Lung microvascular endothelial cell (primary cell): ENCODE results near the gene WDR74. TPM values are rescaled to one million over a fixed set of nuclear protein-coding genes. Genes with fewer than 3 reads are reported as not detected.
"Not testable (repeated sequence)": the region's sequence is repeated elsewhere in the genome, so short reads cannot be mapped to it uniquely, and the experiment has no call there.

Experiments
- DNase-seq, 2 donors: peaks; one replicate each; pipeline versions ENCODE4 v3.0.0 to v3.0.0-alpha.2; 2010; ENCODE audit warnings: low read depth in 2 of 2
- total RNA-seq: library from RNA; depleted of rRNA; stranded (reverse); fragments of >200 nt; gene quantifications from 2 replicates; pipeline ENCODE4 v1.2.1, GENCODE V29; 2014

The WDR74 gene
- total RNA-seq, 1 donor from 2014 or later = 75.4 TPM

GRCh38 chr11:62842171-62842741 is 2.9 kb upstream of the WDR74 start:
- no peak for DNase-seq

DNA sequence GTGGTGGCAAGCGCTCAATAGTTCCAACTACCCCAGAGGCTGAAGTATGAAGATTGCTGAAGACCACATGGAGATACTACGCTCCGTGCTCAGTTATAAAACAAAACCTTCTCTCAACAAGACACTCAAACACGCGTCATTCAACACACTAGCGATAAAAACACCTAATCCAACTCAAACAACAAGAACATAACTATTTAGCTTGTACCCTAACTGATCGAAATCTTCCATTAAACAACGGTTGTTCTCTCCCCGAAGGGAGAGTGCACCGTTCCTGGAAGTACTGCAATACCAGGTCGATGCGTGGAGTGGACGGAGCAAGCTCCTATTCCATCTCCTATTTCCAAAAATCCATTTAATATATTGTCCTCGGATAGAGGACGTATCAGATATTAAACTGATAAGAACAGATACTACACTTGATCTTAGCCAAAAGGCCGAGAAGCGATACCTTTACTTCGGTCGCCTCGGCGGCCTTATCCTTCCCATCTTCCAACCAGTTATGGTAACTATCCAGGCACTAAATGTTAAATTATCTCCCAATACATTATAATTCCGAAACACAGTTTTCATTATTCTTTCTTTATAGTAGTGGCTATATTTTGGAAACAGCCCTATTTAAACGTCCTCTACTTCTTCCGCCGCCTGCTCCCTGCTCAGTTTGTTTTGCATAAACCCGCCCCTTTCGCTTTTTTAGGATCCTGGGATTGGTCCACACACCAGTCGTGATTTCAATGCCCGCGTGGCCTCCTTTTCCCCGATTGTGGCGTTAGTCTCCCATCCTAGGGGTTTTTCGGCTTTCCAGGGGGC is 2.2 kb upstream of the WDR74 start:
- DNase-seq = peak; percentile 98 to 99

- DNase-seq = peak; percentile 67 to 71
Measured at GRCh38 chr11:62840721-62841360, 1.5 kb upstream of the WDR74 start.

- DNase-seq = no peak
Measured at GRCh38 chr11:62835336-62835735, 4.1 kb downstream of the WDR74 start.

- DNase-seq = peak; percentile 8 to 27
Measured at GRCh38 chr11:62832336-62833234, 6.8 kb downstream of the WDR74 start, which contains the start of gene TEX54. TSS of gene TEX54 (minus strand) at chr11:62832841.

- peak; percentile 99 for DNase-seq
Measured at GRCh38 chr11:62831520-62832335, 7.7 kb downstream of the WDR74 start, which contains the start of gene STX5. TSS of gene STX5 (minus strand) at chr11:62832051. CDS start at chr11:62831243, 808 bp downstream.

- DNase-seq = no peak
Measured at GRCh38 chr11:62830904-62831519, 8.4 kb downstream of the WDR74 start.

DNA sequence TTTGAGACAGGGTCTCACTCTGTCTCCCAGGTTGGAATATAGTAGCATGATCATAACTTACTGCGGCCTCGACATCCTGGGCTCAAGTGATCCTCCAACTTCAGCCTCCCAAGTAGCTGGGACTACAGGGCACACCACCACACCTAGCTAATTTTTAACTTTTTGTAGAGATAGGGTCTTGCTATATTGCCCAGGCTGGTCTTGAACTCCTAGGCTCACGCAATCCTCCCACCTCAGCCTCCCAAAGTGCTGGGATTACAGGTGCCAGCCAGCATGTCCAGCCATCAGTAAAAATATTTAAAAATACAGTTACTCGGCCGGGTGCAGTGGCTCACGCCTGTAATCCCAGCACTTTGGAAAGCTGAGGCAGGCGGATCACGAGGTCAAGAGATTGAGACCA is 11.3 kb downstream of the WDR74 start:
- DNase-seq = not testable (repeated sequence)

DNA sequence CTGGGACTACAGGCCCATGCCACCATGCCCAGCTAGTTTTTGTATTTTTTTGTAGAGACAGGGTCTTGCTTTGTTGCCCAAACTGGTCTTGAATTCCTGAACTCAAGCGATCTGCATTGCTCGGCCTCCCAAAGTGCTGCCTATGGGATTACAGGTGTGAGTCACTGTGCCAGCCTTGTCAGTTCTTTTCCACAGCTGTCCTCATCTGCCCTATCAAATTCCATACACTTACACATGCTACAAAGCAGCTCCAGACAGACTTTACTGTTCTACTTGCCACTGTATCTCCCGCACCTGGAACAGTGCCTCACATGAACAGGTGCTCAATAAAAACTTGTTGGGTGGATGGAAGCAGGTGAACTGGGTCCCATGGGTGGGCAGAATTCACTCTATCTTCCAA is 15.7 kb downstream of the WDR74 start:
- no peak for DNase-seq

- DNase-seq = no peak
Measured at GRCh38 chr11:62817129-62817528, 22.3 kb downstream of the WDR74 start.

- DNase-seq = no peak
Measured at GRCh38 chr11:62816557-62816956, 22.8 kb downstream of the WDR74 start.

DNA sequence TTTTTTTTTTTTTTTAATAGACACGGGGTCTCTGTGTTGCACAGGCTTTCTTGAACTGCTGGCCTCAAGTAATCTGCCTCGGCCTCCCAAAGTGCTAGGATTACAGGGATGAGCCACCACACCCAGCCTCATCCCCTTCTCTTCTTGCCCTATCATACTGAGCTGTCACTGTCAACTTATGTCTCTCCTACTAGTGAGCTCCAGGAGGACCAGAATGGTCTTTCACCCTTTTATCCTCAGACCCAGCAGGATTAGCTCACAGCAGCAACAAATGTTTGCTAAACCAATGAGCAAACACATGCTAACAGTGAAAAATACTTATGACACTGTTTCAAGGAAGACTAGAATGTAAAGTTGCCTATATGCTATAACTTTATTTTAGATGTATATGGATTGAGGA is 27.7 kb downstream of the WDR74 start:
- no peak for DNase-seq

DNA sequence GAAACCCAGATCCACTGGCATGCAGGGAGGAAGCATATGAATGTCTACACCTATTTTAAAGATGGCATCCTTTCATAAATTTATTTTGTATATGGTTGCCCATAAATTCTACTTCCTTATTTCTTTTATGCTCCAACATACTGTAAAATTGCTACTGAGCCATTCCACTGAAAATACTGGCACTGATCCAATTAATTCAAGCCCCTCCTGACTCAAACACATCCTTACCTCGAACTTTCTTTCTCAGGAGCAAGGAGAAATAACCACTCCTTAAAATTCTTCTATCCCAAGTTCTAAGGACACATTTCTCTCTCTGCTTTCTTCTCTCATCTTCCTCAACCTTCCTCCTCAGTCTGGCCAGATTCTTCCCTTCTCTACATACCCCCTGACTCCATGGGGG is 28.6 kb downstream of the WDR74 start:
- no peak for DNase-seq

DNA sequence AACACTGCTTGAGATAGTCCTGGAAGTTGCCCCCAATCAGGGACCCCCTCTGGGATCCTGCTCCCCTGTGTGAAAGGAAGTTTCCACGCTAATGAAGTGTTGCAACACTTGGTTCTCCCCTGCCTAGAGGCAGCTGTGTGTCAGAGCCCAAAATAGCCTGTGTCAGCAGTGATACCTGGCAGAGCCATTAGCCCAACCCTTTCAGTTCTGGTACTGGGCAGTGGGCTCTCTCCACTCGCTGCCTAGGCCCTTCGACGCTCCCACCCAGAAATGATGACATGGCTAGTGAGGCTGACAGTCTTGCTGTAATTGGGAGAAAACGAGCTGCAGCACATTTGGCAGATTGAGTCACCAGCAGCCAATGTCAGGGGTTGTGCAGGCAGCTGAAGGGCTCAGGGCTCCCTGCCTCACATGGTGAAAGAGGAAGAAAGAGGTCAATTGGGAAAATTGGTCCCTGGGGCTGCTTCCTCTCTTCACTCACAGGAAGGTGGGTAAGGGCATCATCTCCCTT is 32.7 kb downstream of the WDR74 start:
- peak in 1 of 2 donors; percentile 59 for DNase-seq

DNA sequence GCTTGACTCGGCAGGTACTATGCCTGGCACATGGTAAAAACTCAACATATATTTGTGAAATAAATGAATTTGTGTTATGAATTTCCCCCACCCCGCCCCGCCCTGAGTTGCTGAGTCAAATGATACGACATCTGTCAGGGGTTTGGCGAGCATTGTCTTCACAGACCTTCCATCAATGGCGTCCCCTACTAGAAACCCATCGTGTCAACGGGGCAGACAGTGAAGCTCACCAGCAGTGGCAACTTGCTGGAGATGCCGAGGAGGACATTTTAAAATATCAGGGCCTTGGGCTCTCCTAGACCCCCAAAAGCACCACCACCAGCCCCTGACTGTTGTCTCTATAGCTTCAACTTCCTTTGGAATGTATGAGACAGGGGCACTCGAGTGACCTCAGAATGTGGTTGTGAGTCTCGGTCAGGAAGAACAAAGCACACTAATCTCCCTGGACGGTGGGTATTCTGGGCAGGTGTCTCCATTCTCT is 33.4 kb downstream of the WDR74 start:
- DNase-seq = peak; percentile 13 to 29

GRCh38 chr11:62805076-62805892 is 34.1 kb downstream of the WDR74 start, which contains the start of gene NXF1:
TSS of gene NXF1 (minus strand) at chr11:62805440. CDS start at chr11:62805356, 84 bp downstream.
- DNase-seq = peak; percentile 95 to 98

- peak; percentile 45 to 69 for DNase-seq
Measured at GRCh38 chr11:62804310-62805075, 34.9 kb downstream of the WDR74 start.

GRCh38 chr11:62801071-62801470 is 38.3 kb downstream of the WDR74 start:
- DNase-seq = no peak
